CD14-positive monocyte (primary cell): ENCODE data around the gene NTPCR. TPM values are rescaled to one million over a fixed set of nuclear protein-coding genes. Genes with fewer than 3 reads are reported as not detected.

Experiments used
- DNase-seq, 3 donors: peaks; one replicate each; pipeline ENCODE4 v3.0.0-alpha.2; 2011 to 2022
- H2AFZ ChIP-seq: 2 replicates; pipeline ENCODE4 v1.6.0; 2012; ENCODE audit warnings: mild to moderate bottlenecking, low read depth, low read length, inconsistent platforms; ENCODE audit not compliant: insufficient read depth, poor library complexity, severe bottlenecking
- H3K27ac ChIP-seq, 2 donors: 1 replicate in 1 of 2; 2 replicates in 1 of 2; pipeline ENCODE4 v1.5.1; 2012 to 2013; ENCODE audit warnings: low read length in 2 of 2, control low read depth in 1 of 2, inconsistent platforms in 1 of 2, low read depth in 1 of 2, mild to moderate bottlenecking in 1 of 2
- H3K27me3 ChIP-seq, 2 donors: one replicate each; pipeline versions ENCODE4 v1.6.0 to v1.6.1; 2011 to 2013; ENCODE audit warnings: low read length in 2 of 2; ENCODE audit not compliant: control insufficient read depth in 2 of 2, insufficient read depth in 2 of 2
- H3K36me3 ChIP-seq, 2 donors: replicated peaks in 1 of 2; 1 replicate in 1 of 2; 2 replicates in 1 of 2; pipeline versions ENCODE4 v1.5.1 to v1.6.1; 2012 to 2013; ENCODE audit warnings: low read length in 2 of 2, control low read depth in 1 of 2, inconsistent platforms in 1 of 2, mild to moderate bottlenecking in 1 of 2; ENCODE audit not compliant: insufficient read depth in 2 of 2, control insufficient read depth in 1 of 2
- H3K4me1 ChIP-seq, 2 donors: 1 replicate in 1 of 2; 2 replicates in 1 of 2; pipeline versions ENCODE4 v1.5.1 to v1.6.1; 2012 to 2013; ENCODE audit warnings: low read length in 2 of 2, control low read depth in 1 of 2, inconsistent platforms in 1 of 2, mild to moderate bottlenecking in 1 of 2, moderate library complexity in 1 of 2; ENCODE audit not compliant: insufficient read depth in 2 of 2, control insufficient read depth in 1 of 2
- H3K4me2 ChIP-seq: replicated peaks from 2 replicates; pipeline ENCODE3; 2012; ENCODE audit warnings: low read length, moderate library complexity, mild to moderate bottlenecking; ENCODE audit not compliant: poor library complexity, severe bottlenecking; ENCODE audit errors: extremely low read depth
- H3K4me3 ChIP-seq, 3 experiments: fragments of 200-600 bp in 1 of 3; sonication (generic) in 1 of 3; replicated peaks in 1 of 3; 1 replicate in 2 of 3; 2 replicates in 1 of 3; pipeline ENCODE4 v1.5.1; 2011 to 2013; ENCODE audit warnings: low read length in 3 of 3, mild to moderate bottlenecking in 3 of 3, control low read depth in 2 of 3, low read depth in 2 of 3, inconsistent platforms in 1 of 3, moderate library complexity in 1 of 3
- H3K79me2 ChIP-seq: 2 replicates; pipeline ENCODE4 v1.6.0; 2012; ENCODE audit warnings: mild to moderate bottlenecking, control low read depth, inconsistent platforms, low read length, moderate library complexity; ENCODE audit not compliant: insufficient read depth
- H3K9ac ChIP-seq: 2 replicates; pipeline ENCODE4 v1.6.0; 2017; ENCODE audit warnings: low read length, mild to moderate bottlenecking; ENCODE audit not compliant: insufficient read depth, poor library complexity, severe bottlenecking
- H3K9me3 ChIP-seq, 2 donors: replicated peaks in 1 of 2; 1 replicate in 1 of 2; 2 replicates in 1 of 2; pipeline versions ENCODE4 v1.5.1 to v1.6.1; 2012 to 2013; ENCODE audit warnings: low read length in 2 of 2, control low read depth in 1 of 2; ENCODE audit not compliant: control insufficient read depth in 1 of 2, insufficient read depth in 1 of 2
- H4K20me1 ChIP-seq: 2 replicates; pipeline ENCODE4 v1.6.0; 2012; ENCODE audit warnings: mild to moderate bottlenecking, low read length, control low read depth, moderate library complexity; ENCODE audit not compliant: insufficient read depth
- H3K27ac Mint-ChIP-seq, 7 donors: one replicate each; pipeline ENCODE4 v1.8.0; 2020; ENCODE audit warnings: mild to moderate bottlenecking in 7 of 7, mixed read lengths in 7 of 7, moderate library complexity in 6 of 7, inconsistent platforms in 2 of 7
- H3K27me3 Mint-ChIP-seq, 3 donors: one replicate each; pipeline ENCODE4 v1.8.0; 2021 to 2022; ENCODE audit warnings: low read depth in 3 of 3, mild to moderate bottlenecking in 3 of 3, mixed read lengths in 3 of 3, moderate library complexity in 3 of 3, inconsistent platforms in 1 of 3
- H3K36me3 Mint-ChIP-seq, 2 donors: one replicate each; pipeline ENCODE4 v1.8.0; 2020; ENCODE audit warnings: mixed read lengths in 2 of 2, inconsistent platforms in 1 of 2, mild to moderate bottlenecking in 1 of 2
- H3K4me1 Mint-ChIP-seq: one replicate; pipeline ENCODE4 v1.8.0; 2020; ENCODE audit warnings: mild to moderate bottlenecking, mixed read lengths
- H3K4me3 Mint-ChIP-seq, 2 donors: one replicate each; pipeline ENCODE4 v1.8.0; 2020; ENCODE audit warnings: mild to moderate bottlenecking in 2 of 2, mixed read lengths in 2 of 2, moderate library complexity in 1 of 2
- H3K9me3 Mint-ChIP-seq, 7 donors: one replicate each; pipeline ENCODE4 v1.8.0; 2020 to 2022; ENCODE audit warnings: mixed read lengths in 7 of 7, mild to moderate bottlenecking in 6 of 7, moderate library complexity in 6 of 7, inconsistent platforms in 2 of 7
- CTCF ChIP-seq: fragments of 200-600 bp; IDR thresholded peaks from one replicate; pipeline ENCODE4 v1.8.0; 2022; ENCODE audit warnings: antibody characterized with exemption, mild to moderate bottlenecking
- WGBS: methylation state at CpG from one replicate; pipeline ENCODE4 v1.1.5; 2013; ENCODE audit warnings: missing lambda C conversion rate; ENCODE audit not compliant: insufficient coverage; 5-methylcytosine and 5-hydroxymethylcytosine counted together
- intact Hi-C, 2 donors: fragments of 100-400 bp; cut with micrococcal nuclease; formaldehyde crosslinking; loops; one replicate each; pipeline versions ENCODE4 v1.15.0 to v1.15.1; 2023
- polyA plus RNA-seq, 3 donors: library from polyadenylated mRNA; depleted of rRNA in 1 of 3; unstranded in 2 of 3; stranded (reverse) in 1 of 3; fragments of 300-500 nt in 2 of 3; fragments of >200 nt in 1 of 3; fragmentation: Illumina TruSeq in 2 of 3; gene quantifications; 1 replicate in 2 of 3; 2 replicates in 1 of 3; pipeline ENCODE4 v1.2.3, GENCODE V29; 2012 to 2021

NTPCR gene
- polyA plus RNA-seq, 3 donors, result 8.6 to 42.0 (median 31.7) TPM

- Histone ChIP-seq H3K4me3 (no peak overlapping the region), H2AFZ (no peak overlapping the region), H3K36me3 (peaks cover 7 to 19% of the 10 kb centered on the region in 2 donors), H3K79me2 (no peaks in the 10 kb centered on the region), H3K4me2 (no peak overlapping the region), H4K20me1 (no peaks in the 10 kb centered on the region), H3K9ac (no peak overlapping the region), H3K27ac (no peak overlapping the region), H3K4me1 (peaks cover 4 to 14% of the 10 kb centered on the region in 2 donors), H3K9me3 (no peaks in the 10 kb centered on the region), H3K27me3 (no peaks in the 10 kb centered on the region)
- H3K4me3 Mint-ChIP-seq, result no peak overlapping the region
- peaks cover 11% of the 10 kb centered on the region for H3K4me1 Mint-ChIP-seq
- no peaks in the 10 kb centered on the region for H3K9me3 Mint-ChIP-seq
- no peak for DNase-seq
- no peak for TF ChIP-seq CTCF
- H3K36me3 Mint-ChIP-seq, result peaks cover 23 to 33% of the 10 kb centered on the region in 2 donors
- intact Hi-C loops, result no loop called here
- WGBS, result 100% methylated on average over 3 of the region's 9 CpGs
- H3K27me3 Mint-ChIP-seq, result peaks cover 0 to 2% (median 0%) of the 10 kb centered on the region in 3 donors
- H3K27ac Mint-ChIP-seq, result peak overlapping the region in 3 of 7 donors; percentile 4 to 64 (median 13)
These were observed 30.7 kb downstream of the NTPCR start for GRCh38 chr1:232980986-232981560.

GRCh38 chr1:232982238-232982944 is 32.0 kb downstream of the NTPCR start:
- Mint-ChIP-seq H3K27me3 (peaks cover 0 to 2% (median 0%) of the 10 kb centered on the region in 3 donors), H3K4me3 (no peak overlapping the region), H3K27ac (peak overlapping the region in 1 of 7 donors; percentile 19), H3K9me3 (no peaks in the 10 kb centered on the region), H3K4me1 (peaks cover 11% of the 10 kb centered on the region), H3K36me3 (peaks cover 10 to 24% of the 10 kb centered on the region in 2 donors)
- Histone ChIP-seq H3K36me3 (peaks cover 0 to 7% of the 10 kb centered on the region in 2 donors), H2AFZ (no peak overlapping the region), H3K27ac (no peak overlapping the region), H3K9ac (no peak overlapping the region), H3K4me1 (peaks cover 4 to 14% of the 10 kb centered on the region in 2 donors), H3K79me2 (no peaks in the 10 kb centered on the region), H3K4me2 (no peak overlapping the region), H3K27me3 (no peaks in the 10 kb centered on the region), H3K9me3 (no peaks in the 10 kb centered on the region), H4K20me1 (no peaks in the 10 kb centered on the region), H3K4me3 (no peak overlapping the region)
- intact Hi-C loops, result no loop called here
- DNase-seq, result no peak
- WGBS, result 87% methylated on average over 6 of the region's 13 CpGs
- TF ChIP-seq CTCF, result no peak
